GM10248 (cell line): Measurements from ENCODE around the gene ZNF182.

ENCODE experiments used
- CTCF ChIA-PET: fragments of 300-600 bp; sonication (Branson Sonifier 250); formaldehyde crosslinking; extraction: SDS; loops from one replicate; lab custom pipeline; 2021; ENCODE audit warnings: antibody characterized with exemption; lab: Yijun Ruan, JAX
- POLR2A ChIA-PET: fragments of 350-650 bp; sonication (Branson Sonifier 250); formaldehyde crosslinking; extraction: SDS; loops from one replicate; lab custom pipeline; 2020; ENCODE audit warnings: antibody characterized with exemption; lab: Yijun Ruan, JAX
- DNase-seq: peaks from one replicate; pipeline ENCODE4 v3.0.0; 2012; ENCODE audit errors: extremely low spot score
- CTCF ChIP-seq: IDR thresholded peaks from 2 replicates; pipeline ENCODE4 v1.5.1; 2012; ENCODE audit warnings: mild to moderate bottlenecking, low read depth; ENCODE audit errors: extremely low read depth, missing control alignments, control extremely low read depth

Gene ZNF182

GRCh38 chrX:47927212-47927611, 76.6 kb downstream of the ZNF182 start:
- no peak for DNase-seq
- CTCF ChIA-PET, result no interaction called here
- TF ChIP-seq CTCF, result no peak
- POLR2A ChIA-PET, result no interaction called here
